ENCODE measurements around the gene RAB10. TPM values are rescaled to one million over a fixed set of nuclear protein-coding genes. Genes with fewer than 3 reads are reported as not detected.
A peak's percentile ranks its signal among the peaks of the same experiment; 100 is the strongest.

Gene RAB10
- total and polyA plus RNA-seq, 9 of the 15 experiments (the other 6 are each of a cell fraction or from before 2014, with no cell fraction given): 25.1 to 214 (median 157) TPM

- TF ChIP-seq ESRRB (CRISPR knock-in tag; IDR thresholded peaks at IDR 0.05; ENCODE audit: borderline replicate concordance) (no peak), KLF13 (tag; IDR thresholded peaks at IDR 0.05; ENCODE audit: borderline replicate concordance, low read depth) (no peak), ZZZ3 (IDR thresholded peaks at IDR 0.05) (no peak), ZKSCAN1 (IDR thresholded peaks at IDR 0.05; ENCODE audit: low read depth, low read length) (no peak), THAP12 (CRISPR knock-in tag; IDR thresholded peaks at IDR 0.05) (no peak), RBFOX2 (IDR thresholded peaks at IDR 0.05; ENCODE audit: low read depth, low read length) (no peak), ZNF512 (tag; IDR thresholded peaks at IDR 0.05) (no peak), SFPQ (IDR thresholded peaks at IDR 0.05; ENCODE audit: low read depth, low read length) (no peak), ZKSCAN3 (CRISPR knock-in tag; IDR thresholded peaks at IDR 0.05) (no peak), GABPA (tag; conservative IDR thresholded peaks at IDR 0.05; ENCODE audit: low read depth) (no peak), HMG20A (CRISPR knock-in tag; conservative IDR thresholded peaks at IDR 0.05) (no peak), ZBTB12 (CRISPR knock-in tag; IDR thresholded peaks at IDR 0.05) (no peak), HDAC3 (IDR thresholded peaks at IDR 0.05; ENCODE audit: borderline replicate concordance, partially characterized antibody) (peak; percentile 39), PURB (CRISPR knock-in tag; IDR thresholded peaks at IDR 0.05; ENCODE audit: low read depth) (no peak), RBM15 (IDR thresholded peaks at IDR 0.05; ENCODE audit: insufficient read depth, low read length) (no peak), CEBPZ (IDR thresholded peaks at IDR 0.05; ENCODE audit: borderline replicate concordance, low read depth, low read length) (no peak)
Measured at GRCh38 chr2:26072925-26073768, 39.3 kb downstream of the RAB10 start (continued).
